Measurements from ENCODE around the gene CTNND1.

Gene CTNND1

DNA sequence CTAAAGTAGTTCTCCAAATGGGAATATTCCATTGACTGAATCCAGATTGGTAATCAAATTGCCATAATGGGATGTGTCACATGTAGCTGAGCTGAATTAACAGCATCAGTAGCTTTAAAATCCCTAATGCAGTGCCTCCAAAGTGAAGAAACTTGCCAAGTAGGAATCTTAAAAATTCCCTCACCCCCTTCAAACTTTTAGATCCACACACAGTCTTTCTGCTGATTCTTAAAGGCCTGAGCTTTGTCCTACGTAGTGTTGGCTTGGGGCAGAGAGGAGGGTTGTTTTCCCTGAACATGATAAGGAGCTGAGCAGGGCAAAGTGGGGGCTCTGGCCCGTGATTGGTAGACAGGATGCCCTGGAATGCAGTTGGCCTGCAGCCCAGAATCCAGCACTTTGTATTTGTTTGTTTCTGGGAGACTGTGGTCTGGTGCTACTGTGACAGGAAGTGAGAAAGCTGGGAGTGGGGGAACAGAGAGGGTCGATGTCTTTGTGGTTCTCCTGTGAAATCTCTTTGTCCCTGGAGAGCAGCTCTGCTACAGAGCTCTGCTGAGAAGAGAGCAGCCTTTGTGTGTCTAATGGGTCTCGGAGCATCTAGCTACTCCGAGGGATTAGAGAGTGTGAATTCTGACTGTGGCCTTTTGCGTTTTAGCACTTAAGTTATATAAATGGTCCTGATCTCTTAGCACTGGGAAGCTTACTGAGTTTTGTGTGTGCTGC, 16.9 kb downstream of the CTNND1 start:
- Histone ChIP-seq H3K9me3 (no peaks in the 10 kb centered on the region), H3K36me3 (no peaks in the 10 kb centered on the region), H3K4me3 (ENCODE audit: low read depth in 1 of 2, low read length in 1 of 2) (no peak overlapping the region), H3K4me1 (ENCODE audit: control insufficient read depth in 1 of 2, insufficient read depth in 1 of 2, low read depth in 1 of 2, low read length in 1 of 2) (peaks cover 14 to 15% of the 10 kb centered on the region in 2 experiments), H3K27ac (no peak overlapping the region), H3K27me3 (no peaks in the 10 kb centered on the region)
- TF ChIP-seq, protein P1, sequence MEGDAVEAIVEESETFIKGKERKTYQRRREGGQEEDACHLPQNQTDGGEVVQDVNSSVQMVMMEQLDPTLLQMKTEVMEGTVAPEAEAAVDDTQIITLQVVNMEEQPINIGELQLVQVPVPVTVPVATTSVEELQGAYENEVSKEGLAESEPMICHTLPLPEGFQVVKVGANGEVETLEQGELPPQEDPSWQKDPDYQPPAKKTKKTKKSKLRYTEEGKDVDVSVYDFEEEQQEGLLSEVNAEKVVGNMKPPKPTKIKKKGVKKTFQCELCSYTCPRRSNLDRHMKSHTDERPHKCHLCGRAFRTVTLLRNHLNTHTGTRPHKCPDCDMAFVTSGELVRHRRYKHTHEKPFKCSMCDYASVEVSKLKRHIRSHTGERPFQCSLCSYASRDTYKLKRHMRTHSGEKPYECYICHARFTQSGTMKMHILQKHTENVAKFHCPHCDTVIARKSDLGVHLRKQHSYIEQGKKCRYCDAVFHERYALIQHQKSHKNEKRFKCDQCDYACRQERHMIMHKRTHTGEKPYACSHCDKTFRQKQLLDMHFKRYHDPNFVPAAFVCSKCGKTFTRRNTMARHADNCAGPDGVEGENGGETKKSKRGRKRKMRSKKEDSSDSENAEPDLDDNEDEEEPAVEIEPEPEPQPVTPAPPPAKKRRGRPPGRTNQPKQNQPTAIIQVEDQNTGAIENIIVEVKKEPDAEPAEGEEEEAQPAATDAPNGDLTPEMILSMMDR (IDR thresholded peaks at IDR 0.05) = no peak

DNA sequence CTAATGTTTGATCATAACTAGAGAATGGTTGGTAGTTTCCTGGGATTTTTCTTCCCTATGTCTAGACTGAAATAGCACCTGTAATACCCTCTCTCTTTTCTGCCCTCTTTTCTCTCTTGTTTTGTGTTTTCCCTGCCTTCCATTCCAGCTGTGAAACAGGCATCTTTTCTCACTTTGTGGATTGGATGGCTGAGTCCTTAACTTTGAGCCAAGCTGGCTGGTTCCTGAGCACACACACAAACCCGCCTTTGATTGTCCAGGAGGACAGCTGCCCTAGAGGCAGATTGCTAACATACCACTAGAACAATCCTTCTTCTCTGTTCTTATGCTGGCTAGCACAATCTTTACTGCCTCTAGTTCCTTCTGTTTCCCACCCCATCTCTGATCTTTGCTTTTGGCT, 17.7 kb downstream of the CTNND1 start:
- Histone ChIP-seq H3K36me3 (no peaks in the 10 kb centered on the region), H3K4me1 (ENCODE audit: control insufficient read depth in 1 of 2, insufficient read depth in 1 of 2, low read depth in 1 of 2, low read length in 1 of 2) (peaks cover 14 to 15% of the 10 kb centered on the region in 2 experiments), H3K4me3 (ENCODE audit: low read depth in 1 of 2, low read length in 1 of 2) (no peak overlapping the region), H3K9me3 (no peaks in the 10 kb centered on the region), H3K27ac (no peak overlapping the region), H3K27me3 (no peaks in the 10 kb centered on the region)
- TF ChIP-seq, protein P1 (IDR thresholded peaks at IDR 0.05) = no peak

DNA sequence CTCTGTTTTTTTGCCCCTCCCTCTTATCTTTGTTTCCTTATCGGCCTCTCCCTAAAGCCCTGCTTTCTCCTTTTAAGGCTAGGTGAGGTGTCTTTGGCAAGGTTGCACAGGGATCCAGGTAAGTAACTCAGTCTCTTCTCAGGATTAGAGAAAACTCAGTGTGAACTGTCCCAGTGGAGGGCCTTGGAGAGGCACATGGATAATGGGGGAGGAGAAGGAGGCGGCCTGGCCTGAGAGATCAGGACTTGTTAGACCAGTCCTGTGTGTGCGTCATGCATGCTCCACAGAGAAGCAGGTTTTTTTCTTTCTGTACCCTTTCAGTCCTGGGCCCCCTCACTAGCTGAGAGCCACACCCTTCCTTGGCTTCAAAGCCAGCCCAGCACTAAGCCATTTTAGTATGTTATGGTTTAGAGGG, 19.9 kb downstream of the CTNND1 start:
- Histone ChIP-seq H3K9me3 (no peaks in the 10 kb centered on the region), H3K27ac (no peak overlapping the region), H3K4me1 (ENCODE audit: control insufficient read depth in 1 of 2, insufficient read depth in 1 of 2, low read depth in 1 of 2, low read length in 1 of 2) (peaks cover 0 to 1% of the 10 kb centered on the region in 2 experiments), H3K27me3 (no peaks in the 10 kb centered on the region), H3K4me3 (ENCODE audit: low read depth in 1 of 2, low read length in 1 of 2) (no peak overlapping the region), H3K36me3 (no peaks in the 10 kb centered on the region)
- TF ChIP-seq, protein P1 (IDR thresholded peaks at IDR 0.05) = no peak

DNA sequence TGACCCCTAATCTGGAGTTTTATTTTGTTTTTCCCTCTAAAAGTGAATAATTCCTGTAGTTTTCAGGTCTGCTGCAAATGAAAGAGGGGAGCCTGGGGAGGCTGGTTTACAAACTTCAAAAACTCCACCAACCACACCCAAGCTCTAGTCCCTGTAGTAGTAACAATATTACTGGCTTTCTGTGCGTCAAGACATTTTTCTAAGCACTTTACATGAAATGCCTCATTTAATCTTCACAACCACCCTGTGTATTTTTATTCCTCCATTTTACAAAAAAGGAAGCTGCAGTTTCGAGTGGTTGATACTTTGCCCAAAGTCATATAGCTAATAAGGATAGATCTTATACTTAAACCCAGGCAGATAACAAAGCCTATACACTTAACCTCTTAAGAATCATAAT, 23.5 kb downstream of the CTNND1 start:
- Histone ChIP-seq H3K36me3 (no peaks in the 10 kb centered on the region), H3K27me3 (no peaks in the 10 kb centered on the region), H3K27ac (no peak overlapping the region), H3K4me1 (ENCODE audit: control insufficient read depth in 1 of 2, insufficient read depth in 1 of 2, low read depth in 1 of 2, low read length in 1 of 2) (peaks cover 0 to 7% of the 10 kb centered on the region in 2 experiments), H3K4me3 (ENCODE audit: low read depth in 1 of 2, low read length in 1 of 2) (no peak overlapping the region), H3K9me3 (no peaks in the 10 kb centered on the region)
- TF ChIP-seq, protein P1 (IDR thresholded peaks at IDR 0.05) = no peak

DNA sequence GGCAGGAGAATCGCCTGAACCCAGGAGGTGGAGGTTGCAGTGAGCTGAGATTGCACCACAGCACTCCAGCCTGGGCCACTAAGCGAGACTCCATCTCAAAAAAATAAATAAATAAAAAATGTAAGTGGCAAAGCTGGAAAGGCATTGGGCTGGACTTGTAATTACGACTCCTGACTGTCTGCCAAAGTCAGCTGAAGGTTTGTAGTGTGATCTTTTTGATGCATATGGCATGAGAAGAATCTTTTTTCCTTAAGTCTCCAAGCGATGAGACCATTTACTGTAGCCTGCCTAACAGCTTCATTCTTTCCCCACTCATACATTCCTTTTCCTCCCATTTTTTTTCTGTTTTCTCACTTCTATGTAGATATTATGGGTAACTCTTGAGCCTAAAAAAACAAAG, 24.8 kb downstream of the CTNND1 start:
- H3K27ac ChIP-seq = no peak overlapping the region
- TF ChIP-seq, protein P1 (IDR thresholded peaks at IDR 0.05) = no peak

More for the DNA sequence above, 24.8 kb downstream of the CTNND1 start:
- no peaks in the 10 kb centered on the region for H3K36me3 ChIP-seq
- no peaks in the 10 kb centered on the region for H3K9me3 ChIP-seq
- no peak overlapping the region for H3K4me3 ChIP-seq (ENCODE audit: low read depth in 1 of 2, low read length in 1 of 2)
- H3K4me1 ChIP-seq (ENCODE audit: control insufficient read depth in 1 of 2, insufficient read depth in 1 of 2, low read depth in 1 of 2, low read length in 1 of 2) = peaks cover 6 to 13% of the 10 kb centered on the region in 2 experiments
- no peaks in the 10 kb centered on the region for H3K27me3 ChIP-seq

All from neutrophil (primary cell).